OCI-LY3 (cell line): ENCODE measurements around the gene NANOS3.

Source experiments
- CTCF ChIP-seq: fragments of 200-600, 300-600 bp; sonication (generic); IDR thresholded peaks from 2 replicates; pipeline ENCODE4 v1.5.1; 2014; ENCODE audit warnings: antibody characterized with exemption, low read length, low read depth
- EZH2phosphoT487 ChIP-seq: fragments of 200-600 bp; shearing (Covaris generic); IDR thresholded peaks from 2 replicates; pipeline ENCODE4 v1.6.1; 2018; ENCODE audit warnings: antibody characterized with exemption, mixed run types, low read depth

DNA sequence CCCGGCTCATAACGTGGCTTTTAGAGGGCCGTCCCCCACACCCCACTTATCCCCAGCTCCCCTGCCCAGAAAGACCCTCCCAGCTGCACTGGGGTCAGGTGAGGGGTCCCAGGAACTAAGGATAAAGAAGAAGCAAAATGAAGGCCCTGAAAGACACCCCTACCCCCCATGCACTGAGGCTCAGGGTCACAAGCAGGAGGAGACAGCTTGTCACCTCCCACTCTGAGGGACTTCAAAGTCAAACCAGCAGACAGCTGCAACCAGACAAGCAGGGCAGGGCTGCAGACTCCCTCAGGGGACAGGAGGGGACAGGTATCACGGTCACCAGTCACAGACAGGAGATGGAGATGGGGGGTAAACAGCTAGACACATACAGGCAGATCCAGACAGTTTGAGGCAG, 6.1 kb upstream of the NANOS3 start:
- TF ChIP-seq EZH2phosphoT487, result no peak
- no peak for TF ChIP-seq CTCF
